ENCODE results near the gene PIP4K2A.
"Not testable (repeated sequence)": the region's sequence is repeated elsewhere in the genome, so short reads cannot be mapped to it uniquely, and the experiment has no call there.

Gene PIP4K2A

GRCh38 chr10:22518167-22518724 lies 196.1 kb downstream of the PIP4K2A start (continued):
- no peak for TF ChIP-seq RARB (CRISPR knock-in tag; IDR thresholded peaks at IDR 0.05)

- no peak for ATAC-seq
Observed at GRCh38 chr10:22515009-22515408, 199.4 kb downstream of the PIP4K2A start.

GRCh38 chr10:22514414-22514758 lies 200.0 kb downstream of the PIP4K2A start:
- ATAC-seq, result not testable (repeated sequence)

More at GRCh38 chr10:22515009-22515408, 199.4 kb downstream of the PIP4K2A start:
- TF ChIP-seq PATZ1 (CRISPR knock-in tag; IDR thresholded peaks at IDR 0.05; ENCODE audit: borderline replicate concordance), result no peak
- no peak for TF ChIP-seq ZNF8 (CRISPR knock-in tag; IDR thresholded peaks at IDR 0.05)
- no peak for TF ChIP-seq RARB (CRISPR knock-in tag; IDR thresholded peaks at IDR 0.05)
- no peak for TF ChIP-seq ZNF70 (CRISPR knock-in tag; IDR thresholded peaks at IDR 0.05)
- no peak for TF ChIP-seq GLIS3 (CRISPR knock-in tag; IDR thresholded peaks at IDR 0.05)
- no peak for TF ChIP-seq POU6F1 (CRISPR knock-in tag; IDR thresholded peaks at IDR 0.05; ENCODE audit: borderline replicate concordance, low read depth)

- ATAC-seq, result not testable (repeated sequence)
Observed at GRCh38 chr10:22513483-22514413, 200.6 kb downstream of the PIP4K2A start.

- ATAC-seq, result not testable (repeated sequence)
Observed at GRCh38 chr10:22512015-22512414, 202.4 kb downstream of the PIP4K2A start.

- ATAC-seq, result not testable (repeated sequence)
Observed at GRCh38 chr10:22508214-22508613, 206.2 kb downstream of the PIP4K2A start.

DNA sequence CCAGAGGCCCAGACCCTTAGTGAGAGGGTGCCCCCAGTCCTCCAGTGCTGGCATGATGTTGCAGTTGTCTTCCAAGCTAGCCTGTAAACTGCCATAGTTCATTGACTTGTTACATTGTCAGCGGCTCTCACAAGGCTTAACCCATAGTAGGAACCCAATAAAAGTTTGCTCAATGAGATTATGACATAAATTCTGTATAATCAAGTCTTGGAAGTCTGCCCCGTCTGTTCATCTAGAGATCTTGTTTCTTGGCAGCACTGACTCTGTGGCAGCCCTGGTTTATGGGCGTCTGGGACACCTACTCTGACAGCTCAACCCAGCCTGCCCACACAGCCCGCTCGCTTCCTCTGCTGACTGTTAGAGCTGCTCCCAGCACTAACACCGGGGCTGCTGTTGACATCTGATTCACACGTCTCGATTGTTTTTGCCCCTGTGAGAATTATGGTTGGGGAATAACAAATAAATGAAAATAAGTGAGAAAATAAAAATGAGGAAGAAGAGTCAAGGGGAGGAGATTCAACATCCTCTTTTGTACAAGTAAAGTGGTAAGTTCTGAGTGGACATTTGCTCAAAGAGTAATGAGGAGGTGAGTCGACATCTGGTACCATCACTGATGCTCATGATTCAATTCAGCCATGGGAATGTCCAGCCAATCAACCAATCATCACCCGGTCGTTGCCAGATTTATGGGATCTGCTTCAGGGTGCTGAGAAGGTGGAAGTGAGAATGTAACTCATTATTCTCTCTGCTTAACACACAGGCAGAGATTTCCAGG lies 208.3 kb downstream of the PIP4K2A start:
- no peak for TF ChIP-seq ZNF565 (CRISPR knock-in tag; conservative IDR thresholded peaks at IDR 0.05; ENCODE audit: low read depth)
- TF ChIP-seq PATZ1 (CRISPR knock-in tag; IDR thresholded peaks at IDR 0.05; ENCODE audit: borderline replicate concordance), result no peak
- no peak for TF ChIP-seq ZFP30 (CRISPR knock-in tag; IDR thresholded peaks at IDR 0.05)
- TF ChIP-seq POU6F1 (CRISPR knock-in tag; IDR thresholded peaks at IDR 0.05; ENCODE audit: borderline replicate concordance, low read depth), result no peak
- no peak for TF ChIP-seq ARNTL (CRISPR knock-in tag; IDR thresholded peaks at IDR 0.05; ENCODE audit: borderline replicate concordance, low read depth)
- no peak for TF ChIP-seq ZNF70 (CRISPR knock-in tag; IDR thresholded peaks at IDR 0.05)
- TF ChIP-seq ZNF8 (CRISPR knock-in tag; IDR thresholded peaks at IDR 0.05), result no peak
- TF ChIP-seq CSRNP3 (CRISPR knock-in tag; IDR thresholded peaks at IDR 0.05), result no peak
- TF ChIP-seq SNAI2 (CRISPR knock-in tag; IDR thresholded peaks at IDR 0.05), result no peak
- no peak for TF ChIP-seq ISL1 (CRISPR knock-in tag; IDR thresholded peaks at IDR 0.05)
- no peak for TF ChIP-seq BACH2 (CRISPR knock-in tag; IDR thresholded peaks at IDR 0.05; ENCODE audit: borderline replicate concordance)
- no peak for TF ChIP-seq RARB (CRISPR knock-in tag; IDR thresholded peaks at IDR 0.05)
- TF ChIP-seq TOX (CRISPR knock-in tag; IDR thresholded peaks at IDR 0.05; ENCODE audit: borderline replicate concordance), result no peak
- no peak for TF ChIP-seq GLIS3 (CRISPR knock-in tag; IDR thresholded peaks at IDR 0.05)
- no peak for TF ChIP-seq PPARA (CRISPR knock-in tag; IDR thresholded peaks at IDR 0.05; ENCODE audit: borderline replicate concordance)
- no peak for TF ChIP-seq TCF4 (CRISPR knock-in tag; IDR thresholded peaks at IDR 0.05; ENCODE audit: borderline replicate concordance)
- no peak for TF ChIP-seq ZFP3 (CRISPR knock-in tag; IDR thresholded peaks at IDR 0.05)
- TF ChIP-seq OSR1 (CRISPR knock-in tag; IDR thresholded peaks at IDR 0.05), result no peak
- peak; percentile 30; the same call in 1 of the 3 replicates for ATAC-seq

Measured in SK-N-SH treated with all-trans-retinoic acid at 6 μM for 48 hours (cell line).